ENCODE measurements around the gene ACIN1.

DNA sequence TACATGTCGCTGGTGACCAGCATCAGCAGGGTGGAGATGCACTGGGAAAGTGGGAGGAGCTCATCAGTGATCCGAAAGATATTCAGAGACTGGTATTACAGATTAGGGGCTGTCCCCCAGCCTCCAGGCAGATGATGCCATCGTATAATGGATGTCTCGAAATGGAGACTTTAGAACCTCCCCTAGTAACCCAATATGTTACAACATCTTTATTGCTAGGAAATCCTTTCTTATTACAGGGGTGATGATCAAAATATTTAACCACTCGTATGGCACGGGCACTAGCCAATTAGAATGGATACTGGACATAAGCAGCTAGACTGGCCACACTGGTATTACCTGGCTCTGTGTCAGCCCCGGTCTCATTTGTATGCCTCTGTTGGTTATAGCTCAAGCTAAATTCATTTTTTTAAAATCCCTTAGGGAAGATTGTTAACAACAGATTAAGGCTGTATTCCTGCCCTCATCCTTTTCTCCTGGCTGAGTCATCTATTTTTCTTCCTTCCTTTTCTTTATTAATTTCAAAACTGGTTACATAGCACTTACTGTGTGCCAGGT is 34.9 kb upstream of the ACIN1 start:
- TF ChIP-seq POLR2A (IDR thresholded peaks at IDR 0.05; ENCODE audit: low read depth, low read length) (no peak), EZH2 (IDR thresholded peaks at IDR 0.05; ENCODE audit: borderline replicate concordance, control insufficient read depth, low read depth, low read length) (no peak), POLR2AphosphoS2 (IDR thresholded peaks at IDR 0.05; ENCODE audit: low read depth, low read length) (no peak), ATF7 (IDR thresholded peaks at IDR 0.05; ENCODE audit: low read depth) (no peak), KDM1A (IDR thresholded peaks at IDR 0.05; ENCODE audit: borderline replicate concordance) (no peak), RELA (IDR thresholded peaks at IDR 0.05; ENCODE audit: borderline replicate concordance, partially characterized antibody) (no peak), HDAC2 (IDR thresholded peaks at IDR 0.05) (no peak), JUNB (IDR thresholded peaks at IDR 0.05) (no peak), SUZ12 (IDR thresholded peaks at IDR 0.05; ENCODE audit: unreplicated experiment) (no peak)
- TF ChIP-seq, protein P1, sequence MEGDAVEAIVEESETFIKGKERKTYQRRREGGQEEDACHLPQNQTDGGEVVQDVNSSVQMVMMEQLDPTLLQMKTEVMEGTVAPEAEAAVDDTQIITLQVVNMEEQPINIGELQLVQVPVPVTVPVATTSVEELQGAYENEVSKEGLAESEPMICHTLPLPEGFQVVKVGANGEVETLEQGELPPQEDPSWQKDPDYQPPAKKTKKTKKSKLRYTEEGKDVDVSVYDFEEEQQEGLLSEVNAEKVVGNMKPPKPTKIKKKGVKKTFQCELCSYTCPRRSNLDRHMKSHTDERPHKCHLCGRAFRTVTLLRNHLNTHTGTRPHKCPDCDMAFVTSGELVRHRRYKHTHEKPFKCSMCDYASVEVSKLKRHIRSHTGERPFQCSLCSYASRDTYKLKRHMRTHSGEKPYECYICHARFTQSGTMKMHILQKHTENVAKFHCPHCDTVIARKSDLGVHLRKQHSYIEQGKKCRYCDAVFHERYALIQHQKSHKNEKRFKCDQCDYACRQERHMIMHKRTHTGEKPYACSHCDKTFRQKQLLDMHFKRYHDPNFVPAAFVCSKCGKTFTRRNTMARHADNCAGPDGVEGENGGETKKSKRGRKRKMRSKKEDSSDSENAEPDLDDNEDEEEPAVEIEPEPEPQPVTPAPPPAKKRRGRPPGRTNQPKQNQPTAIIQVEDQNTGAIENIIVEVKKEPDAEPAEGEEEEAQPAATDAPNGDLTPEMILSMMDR (IDR thresholded peaks at IDR 0.05 in 2 of 3, conservative IDR thresholded peaks at IDR 0.05 in 1 of 3; ENCODE audit: control insufficient read depth in 2 of 3, extremely low read depth in 1 of 3, insufficient read depth in 1 of 3, low read depth in 3 of 3, low read length in 3 of 3) = no peak
- TF ChIP-seq, protein P2, sequence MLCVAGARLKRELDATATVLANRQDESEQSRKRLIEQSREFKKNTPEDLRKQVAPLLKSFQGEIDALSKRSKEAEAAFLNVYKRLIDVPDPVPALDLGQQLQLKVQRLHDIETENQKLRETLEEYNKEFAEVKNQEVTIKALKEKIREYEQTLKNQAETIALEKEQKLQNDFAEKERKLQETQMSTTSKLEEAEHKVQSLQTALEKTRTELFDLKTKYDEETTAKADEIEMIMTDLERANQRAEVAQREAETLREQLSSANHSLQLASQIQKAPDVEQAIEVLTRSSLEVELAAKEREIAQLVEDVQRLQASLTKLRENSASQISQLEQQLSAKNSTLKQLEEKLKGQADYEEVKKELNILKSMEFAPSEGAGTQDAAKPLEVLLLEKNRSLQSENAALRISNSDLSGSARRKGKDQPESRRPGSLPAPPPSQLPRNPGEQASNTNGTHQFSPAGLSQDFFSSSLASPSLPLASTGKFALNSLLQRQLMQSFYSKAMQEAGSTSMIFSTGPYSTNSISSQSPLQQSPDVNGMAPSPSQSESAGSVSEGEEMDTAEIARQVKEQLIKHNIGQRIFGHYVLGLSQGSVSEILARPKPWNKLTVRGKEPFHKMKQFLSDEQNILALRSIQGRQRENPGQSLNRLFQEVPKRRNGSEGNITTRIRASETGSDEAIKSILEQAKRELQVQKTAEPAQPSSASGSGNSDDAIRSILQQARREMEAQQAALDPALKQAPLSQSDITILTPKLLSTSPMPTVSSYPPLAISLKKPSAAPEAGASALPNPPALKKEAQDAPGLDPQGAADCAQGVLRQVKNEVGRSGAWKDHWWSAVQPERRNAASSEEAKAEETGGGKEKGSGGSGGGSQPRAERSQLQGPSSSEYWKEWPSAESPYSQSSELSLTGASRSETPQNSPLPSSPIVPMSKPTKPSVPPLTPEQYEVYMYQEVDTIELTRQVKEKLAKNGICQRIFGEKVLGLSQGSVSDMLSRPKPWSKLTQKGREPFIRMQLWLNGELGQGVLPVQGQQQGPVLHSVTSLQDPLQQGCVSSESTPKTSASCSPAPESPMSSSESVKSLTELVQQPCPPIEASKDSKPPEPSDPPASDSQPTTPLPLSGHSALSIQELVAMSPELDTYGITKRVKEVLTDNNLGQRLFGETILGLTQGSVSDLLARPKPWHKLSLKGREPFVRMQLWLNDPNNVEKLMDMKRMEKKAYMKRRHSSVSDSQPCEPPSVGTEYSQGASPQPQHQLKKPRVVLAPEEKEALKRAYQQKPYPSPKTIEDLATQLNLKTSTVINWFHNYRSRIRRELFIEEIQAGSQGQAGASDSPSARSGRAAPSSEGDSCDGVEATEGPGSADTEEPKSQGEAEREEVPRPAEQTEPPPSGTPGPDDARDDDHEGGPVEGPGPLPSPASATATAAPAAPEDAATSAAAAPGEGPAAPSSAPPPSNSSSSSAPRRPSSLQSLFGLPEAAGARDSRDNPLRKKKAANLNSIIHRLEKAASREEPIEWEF (IDR thresholded peaks at IDR 0.05; ENCODE audit: insufficient replicate concordance, low read depth, low read length) = no peak

Measured in GM12878 (cell line).